AML-193 (cell line): ENCODE data around the gene UTS2B.

Experiments
- DNase-seq, 2 experiments: peaks; one replicate each; lab custom pipeline; 2025; lab: John Stamatoyannopoulos, UW

UTS2B gene

DNA sequence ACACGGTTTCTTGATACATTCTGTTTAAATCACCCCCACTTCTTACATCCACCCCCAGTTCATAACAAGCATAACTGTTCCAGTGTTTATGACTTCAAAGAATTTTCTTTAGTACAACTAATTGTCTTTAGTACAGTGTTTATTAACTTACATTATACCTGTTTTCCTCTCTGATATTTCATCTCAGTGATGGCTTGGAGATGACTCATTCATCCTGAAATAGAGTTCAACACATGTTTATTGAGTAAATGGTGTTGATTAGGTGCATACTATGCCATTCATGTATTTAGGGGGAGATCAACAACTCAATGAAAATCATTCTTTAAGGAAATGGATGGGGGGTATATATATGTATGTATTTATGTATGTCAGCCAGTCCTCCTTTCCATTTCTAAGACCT is 21.7 kb upstream of the UTS2B start:
- no peak for DNase-seq

DNA sequence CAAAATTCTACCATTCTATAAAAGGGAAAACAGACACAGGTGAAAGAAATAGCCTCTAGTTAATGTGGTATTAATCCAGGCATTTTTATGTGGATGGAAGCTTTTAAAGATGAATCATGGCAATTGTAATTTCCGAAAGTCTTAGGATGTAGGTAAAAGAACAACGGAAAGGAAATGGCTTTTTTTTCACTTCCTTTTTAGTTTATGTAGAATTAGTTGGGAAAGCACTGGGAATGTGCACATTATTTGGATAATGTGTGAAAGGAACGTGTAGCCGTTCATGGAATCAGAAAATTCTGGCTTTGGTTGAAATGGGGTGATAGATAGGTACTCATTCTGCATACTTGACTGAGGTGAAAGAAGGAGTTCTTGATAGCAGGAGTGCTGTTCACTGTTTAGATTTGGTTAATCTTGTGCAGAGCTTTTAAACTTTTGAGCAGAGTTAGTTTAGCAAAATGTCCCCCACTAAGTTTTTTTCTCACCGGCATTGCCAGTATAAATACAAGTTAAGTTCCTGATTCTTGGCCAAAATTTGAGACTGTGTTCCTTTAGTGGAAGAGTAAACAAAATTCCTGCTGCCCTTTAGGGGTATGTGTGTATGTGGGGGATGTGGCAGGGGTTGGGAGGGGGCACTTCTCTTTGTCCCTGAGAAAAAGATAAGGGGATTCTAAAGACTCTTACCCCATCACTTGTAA is 20.2 kb upstream of the UTS2B start:
- DNase-seq, result no peak

DNA sequence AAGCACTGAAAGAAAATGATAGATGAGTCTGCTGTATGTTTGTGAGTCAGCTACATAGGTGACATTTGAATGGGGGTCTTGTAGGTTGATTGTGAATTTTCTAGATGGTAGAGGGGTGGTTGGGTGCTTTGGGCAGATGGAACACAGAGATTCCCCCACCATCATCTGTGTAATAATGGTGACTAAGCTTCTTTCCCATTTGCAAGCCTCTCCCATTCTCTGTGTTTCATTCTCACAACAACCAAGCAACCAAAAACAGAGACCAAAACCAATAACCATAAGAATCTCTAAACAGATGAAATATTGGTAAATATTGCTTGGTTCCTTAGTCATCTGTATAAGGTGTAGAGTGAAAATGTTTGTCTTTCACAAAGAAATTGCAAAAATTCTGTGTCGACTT is 17.8 kb upstream of the UTS2B start:
- DNase-seq, result no peak

DNA sequence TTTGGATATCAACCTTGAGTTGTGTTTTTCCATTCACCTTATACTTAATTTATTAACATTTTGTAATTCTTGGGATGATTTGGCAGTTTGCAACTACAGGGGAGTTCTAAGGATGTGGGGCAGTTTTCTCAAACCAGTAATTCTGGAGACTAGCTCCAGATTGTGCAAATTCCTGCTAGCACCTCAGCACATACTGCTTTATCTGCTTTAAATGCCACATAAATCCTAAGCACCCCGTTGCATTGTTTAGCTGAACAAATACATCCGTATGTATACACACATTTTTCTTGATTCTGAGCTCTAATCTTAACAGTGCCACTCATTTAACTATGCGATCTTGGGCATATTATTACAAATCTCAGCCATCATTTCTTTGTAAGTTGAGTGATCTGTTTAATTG is 16.9 kb upstream of the UTS2B start:
- no peak for DNase-seq

DNA sequence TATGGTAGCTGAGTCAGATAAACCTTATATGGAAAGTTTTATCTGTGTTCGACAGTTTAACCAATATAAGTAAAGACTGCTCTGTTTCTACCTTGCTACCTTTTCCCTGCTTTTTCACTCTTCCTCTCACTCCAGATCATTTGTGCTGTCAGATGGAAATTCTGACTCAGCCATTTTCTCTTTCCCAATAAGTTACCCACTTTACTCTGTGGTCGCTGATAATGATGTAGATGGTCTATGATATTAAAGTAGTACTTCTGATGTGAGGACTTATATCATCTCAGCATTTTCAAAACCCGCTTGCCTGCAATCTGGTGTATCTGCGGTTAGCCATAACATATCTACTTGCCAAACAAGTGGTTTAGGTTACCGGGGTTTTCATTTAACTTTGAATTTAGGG is 15.0 kb upstream of the UTS2B start:
- no peak for DNase-seq

DNA sequence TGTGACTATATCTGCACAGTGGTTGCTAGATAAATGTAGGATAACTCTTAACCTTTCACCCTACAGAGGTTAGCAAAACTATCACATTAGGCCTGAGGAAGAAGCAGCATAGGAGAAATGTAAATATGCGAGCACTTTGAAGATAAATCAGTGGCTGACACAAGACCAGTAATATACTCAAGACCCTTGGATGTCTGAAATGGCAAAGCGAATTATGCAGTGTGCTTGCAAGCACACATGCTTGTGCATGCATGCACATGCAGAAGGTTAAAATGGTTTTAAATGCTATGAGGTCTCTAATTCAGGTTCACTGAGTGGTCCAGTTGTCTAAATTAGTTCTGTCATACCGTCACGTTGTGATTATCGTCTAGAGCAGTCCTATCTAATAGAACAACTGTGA is 13.6 kb upstream of the UTS2B start:
- DNase-seq, result no peak

DNA sequence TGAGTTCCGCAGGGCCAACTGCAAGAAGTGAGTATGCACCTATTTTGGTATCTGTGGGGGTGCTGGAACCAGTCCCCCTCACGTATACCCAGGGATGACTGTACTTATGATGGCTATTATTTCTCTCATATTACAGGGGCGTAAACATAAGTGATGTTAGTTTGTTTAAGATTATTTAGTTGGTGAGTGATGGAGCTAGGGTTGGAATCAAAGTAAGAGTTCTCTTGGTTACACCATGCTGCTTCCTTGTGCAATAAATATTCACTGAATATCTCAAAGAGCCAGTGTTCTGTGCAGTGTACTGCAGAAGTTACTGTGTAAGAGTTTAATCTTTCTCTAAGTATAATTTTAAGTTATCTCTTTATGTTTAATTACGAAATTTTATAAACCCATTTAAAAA is 12.8 kb upstream of the UTS2B start:
- no peak for DNase-seq

DNA sequence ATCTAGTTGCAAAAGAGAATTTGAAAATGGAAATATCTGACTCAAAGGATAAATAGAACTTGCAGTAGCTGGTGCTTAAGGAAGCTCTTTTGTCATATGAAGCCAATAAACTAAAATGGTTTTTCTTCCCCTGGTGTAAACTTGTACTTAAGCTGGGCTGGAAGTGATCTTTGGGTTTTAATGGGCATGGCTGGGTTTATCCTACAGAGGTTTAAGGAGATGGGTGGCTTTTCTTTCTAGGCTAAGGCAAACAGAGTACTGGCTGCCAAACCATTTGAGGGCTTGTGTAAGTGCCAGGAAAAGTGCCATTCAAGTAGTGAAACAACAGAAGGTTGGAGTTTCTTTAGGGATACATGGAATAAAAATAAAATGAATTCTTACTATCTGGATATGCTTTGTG is 12.1 kb upstream of the UTS2B start:
- no peak for DNase-seq

DNA sequence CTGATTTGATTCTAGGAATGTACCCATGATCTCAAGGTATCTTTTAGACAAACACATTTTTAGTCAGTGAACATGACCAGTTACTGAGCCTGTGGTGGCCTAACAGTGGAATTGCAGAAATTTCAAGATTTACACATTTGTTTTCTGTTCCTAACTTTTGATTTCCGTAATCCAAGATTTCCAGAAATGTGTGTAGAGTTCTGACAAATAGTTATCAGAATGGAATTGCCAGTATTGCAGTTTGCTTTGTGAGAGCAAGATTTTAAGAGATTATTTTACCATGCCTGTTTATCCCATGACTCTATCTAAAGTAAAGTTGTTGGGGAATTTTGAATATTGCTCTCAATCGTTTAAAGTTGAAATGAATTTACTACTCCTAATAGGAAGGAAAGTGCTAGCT is 11.7 kb upstream of the UTS2B start:
- DNase-seq, result no peak

DNA sequence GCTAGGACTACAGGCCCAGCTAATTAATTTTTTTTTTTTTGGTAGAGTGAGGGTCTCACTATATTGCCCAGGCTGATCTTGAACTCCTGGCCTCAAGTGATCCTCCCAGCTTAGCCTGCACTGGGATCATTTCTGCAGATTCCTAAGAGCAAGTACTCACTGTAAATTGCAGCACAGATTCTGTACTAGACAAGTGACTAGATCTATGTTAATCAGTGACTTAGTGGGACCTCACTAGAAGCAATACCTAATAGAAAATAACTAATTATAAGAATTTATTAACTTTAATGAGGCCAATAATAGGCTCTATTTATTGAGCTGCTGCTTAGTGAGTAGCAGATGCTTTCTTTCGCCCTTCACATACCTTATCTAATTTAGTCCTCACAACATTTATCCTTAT is 10.6 kb upstream of the UTS2B start:
- DNase-seq, result no peak

DNA sequence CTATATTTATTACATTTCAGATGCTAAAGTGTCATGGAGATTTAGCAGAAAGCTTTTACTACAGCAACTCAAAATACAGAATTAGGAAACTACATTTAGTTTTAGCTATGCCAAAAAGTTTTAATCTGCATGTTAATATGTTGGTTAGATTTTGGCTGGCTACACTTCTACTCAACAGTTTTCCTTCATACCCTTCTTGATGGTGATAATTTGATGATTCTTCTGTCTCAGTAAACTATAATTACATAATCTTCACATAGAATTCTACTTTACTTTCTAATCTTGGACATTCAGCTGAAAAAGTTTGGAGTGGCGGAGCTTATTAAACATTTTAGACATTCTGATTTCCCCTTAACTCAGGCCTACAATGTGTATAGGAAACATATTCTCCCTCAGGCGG is 10.0 kb upstream of the UTS2B start:
- no peak for DNase-seq

DNA sequence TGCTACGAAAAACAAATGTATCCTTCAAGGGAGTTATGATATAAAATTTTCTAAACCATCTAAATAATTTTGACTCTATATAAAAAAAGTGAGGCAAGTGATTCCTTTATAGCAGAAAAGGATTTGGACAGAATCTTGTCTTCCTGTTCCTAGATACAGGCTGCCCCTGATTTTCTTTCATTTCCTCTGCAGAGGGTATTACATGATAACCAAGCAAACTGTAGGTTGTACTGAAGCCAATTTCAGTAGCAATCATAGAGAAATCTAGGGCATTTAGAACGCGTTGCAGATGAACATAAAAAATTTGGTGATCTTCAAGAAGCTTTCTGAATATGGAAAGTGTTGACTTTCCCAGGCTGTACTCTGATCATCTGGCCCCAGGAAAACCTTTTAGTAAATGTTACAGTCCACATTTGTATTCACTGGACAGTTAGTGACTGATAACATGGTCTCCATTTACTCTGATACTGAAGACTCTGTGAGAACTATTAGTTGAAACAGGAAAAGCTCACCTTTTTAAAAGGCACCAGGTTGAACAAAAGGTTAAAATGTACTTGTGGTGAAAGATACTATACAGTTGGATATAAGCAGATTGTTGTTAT is 9.1 kb upstream of the UTS2B start:
- DNase-seq, result no peak

DNA sequence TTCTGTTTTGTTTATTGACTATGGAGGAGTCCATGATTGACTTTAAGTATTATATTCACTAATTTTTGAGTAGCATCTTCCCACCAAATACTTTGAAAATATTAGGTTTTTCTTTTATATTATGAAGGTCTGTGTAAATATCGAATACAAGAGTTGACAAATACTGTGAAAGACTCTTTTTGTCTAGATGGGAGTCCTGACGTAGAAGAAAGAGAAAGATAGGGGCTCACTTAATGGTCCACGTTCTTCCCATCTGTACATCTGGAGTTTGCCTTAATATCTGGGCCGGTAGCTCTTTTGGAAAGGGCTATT is 7.8 kb upstream of the UTS2B start:
- no peak for DNase-seq

DNA sequence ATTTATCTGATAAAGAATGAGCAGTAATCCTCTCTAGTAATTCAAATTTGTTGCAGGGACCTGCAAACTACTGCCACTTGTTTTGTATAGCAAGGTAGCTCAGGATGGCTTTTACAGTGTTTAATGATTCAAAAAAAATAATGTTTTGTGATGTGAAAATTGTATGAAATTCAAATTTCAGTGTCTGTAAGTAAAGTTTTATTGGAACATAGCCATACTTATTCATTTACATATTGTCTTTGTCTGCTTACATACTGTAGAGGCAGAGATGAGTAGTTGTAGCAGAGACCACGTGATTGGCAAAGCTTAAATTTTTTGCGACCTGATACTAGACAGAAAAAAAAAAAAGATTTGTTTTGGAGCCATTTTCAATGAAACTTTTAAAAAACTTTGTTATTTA is 6.5 kb upstream of the UTS2B start:
- no peak for DNase-seq

DNA sequence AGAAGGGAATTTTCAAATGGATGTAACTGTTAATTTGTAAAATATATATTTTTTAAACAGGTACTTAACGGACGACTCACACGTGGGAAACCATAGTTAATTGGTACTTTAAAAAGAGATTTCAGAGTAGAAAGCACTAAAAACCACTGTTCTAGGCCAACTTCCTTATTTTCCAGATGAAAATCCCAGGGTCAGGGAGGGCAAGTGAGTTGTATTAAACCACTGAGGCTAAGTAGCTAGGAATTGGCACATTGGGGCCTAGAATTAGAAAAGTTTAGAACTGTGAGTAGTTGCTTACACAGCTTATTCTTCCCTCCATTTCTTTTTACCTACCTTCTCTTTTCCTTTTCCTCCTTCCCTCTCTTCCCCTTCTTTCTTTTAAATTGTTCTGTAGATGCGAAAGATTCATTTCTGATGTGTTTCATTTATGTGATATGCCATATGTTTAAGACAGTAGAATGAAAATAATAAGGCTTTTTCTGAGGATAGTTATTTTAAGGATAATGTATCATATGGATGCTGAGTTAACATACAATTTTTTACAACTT is 4.1 kb upstream of the UTS2B start:
- no peak for DNase-seq

DNA sequence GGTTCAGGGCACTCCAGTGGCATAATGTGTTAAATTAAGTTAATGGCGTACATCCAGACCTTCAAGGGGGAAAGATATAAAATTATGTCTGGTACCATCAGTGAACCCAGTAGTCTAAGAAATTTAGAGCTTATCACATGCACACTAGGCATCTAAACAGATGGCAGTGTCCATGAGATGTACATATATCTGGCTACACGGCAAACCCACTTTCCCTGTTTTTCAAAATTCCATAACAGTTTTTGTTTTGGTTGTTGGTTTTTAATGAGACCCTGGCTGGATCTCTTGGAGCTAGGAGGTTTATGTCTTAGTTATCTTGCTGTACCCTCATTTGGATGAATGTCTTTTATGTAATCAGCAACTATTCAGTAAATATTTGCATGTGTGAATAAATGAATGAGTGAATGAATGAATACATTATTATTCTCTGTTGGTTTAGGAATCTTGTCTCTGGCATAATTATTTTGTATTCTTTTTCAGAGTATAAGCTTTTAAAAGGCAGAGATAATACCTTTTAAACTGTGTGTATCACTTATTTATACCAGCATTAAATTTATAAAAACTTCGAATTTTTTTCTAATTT is 3.1 kb upstream of the UTS2B start:
- DNase-seq, result no peak

DNA sequence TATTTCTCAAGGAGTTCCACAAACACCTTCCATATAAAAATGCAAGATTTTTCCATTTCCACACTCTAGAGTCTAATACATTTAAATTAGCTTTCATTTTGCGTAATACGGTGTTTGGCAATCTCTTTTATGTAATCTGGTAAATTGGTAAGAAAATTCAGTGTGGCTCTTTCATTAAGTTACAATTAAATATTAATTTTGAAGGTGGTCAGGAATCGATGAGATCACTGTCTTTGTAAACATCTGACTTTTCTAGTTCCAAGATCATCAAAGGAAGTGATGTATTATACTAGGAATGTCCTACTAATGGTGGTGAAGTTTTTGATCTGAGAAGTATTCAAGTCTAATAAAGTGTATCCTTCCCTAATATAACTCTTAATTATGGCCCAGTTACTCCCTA is 1.1 kb upstream of the UTS2B start:
- no peak for DNase-seq

DNA sequence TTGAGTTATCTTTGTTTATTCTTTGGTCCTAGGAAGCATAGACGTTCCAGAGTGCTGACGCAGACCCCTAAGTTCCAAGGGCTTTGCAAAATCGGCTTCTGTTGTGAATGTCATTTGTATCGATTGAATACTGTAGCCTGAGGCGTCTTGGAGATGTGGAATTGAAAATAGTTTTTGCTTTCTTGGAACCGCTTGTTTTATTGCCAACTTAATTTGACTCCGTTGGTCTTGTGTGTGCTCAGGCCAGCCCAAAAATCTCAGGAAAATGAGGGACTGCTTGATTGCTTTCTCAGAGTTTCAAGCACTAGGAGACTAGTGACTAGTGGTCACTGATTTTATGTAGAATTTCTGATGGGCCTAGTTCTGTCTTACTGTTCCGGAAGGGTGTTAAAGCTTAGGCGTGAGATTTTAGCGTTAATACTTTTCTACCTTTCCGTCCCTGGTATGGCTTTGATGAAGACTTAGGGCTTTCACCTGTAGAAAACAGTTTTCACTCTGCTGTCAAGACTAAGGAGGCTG is 263 bp upstream of the UTS2B start:
- no peak for DNase-seq

DNA sequence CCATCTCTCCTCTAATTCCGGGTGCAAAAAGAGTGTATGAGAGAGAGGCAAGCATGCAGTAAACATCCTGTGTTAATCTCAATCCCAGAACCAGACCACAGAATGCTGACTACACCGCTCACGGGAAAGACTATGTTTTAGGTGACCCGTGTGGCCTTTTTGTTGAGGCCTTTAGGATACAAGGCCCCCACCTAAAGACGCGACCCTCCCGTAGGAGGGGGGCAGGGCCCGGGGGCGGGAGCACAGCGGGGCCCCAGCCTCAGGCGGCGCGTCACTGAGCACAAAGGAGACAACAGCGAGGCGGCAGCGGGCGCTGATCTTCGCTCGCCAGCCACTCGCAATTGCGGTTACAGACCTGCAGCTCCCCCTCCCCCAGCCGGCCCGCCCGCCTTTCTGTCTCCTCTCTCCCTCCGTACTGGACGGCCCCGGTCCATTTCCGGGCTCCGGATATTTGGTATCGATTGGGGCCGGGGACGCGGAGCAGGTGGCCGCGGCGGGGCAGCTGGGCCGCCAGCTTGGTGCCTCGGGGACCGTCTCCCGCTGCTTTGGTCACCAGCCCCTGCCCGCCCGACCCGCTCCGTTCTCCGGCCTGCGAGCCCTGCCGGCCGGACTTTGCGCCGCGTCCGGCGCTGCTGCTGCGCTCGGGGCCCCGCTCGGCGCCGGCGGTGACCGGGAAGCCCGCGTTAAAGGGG is 1.2 kb downstream of the UTS2B start, which contains the start of gene CCDC50:
Gene CCDC50 (plus strand): TSS at position 433 of the 692 bp plus-strand sequence. CDS start 281 bp downstream, outside the sequence.
- no peak for DNase-seq

DNA sequence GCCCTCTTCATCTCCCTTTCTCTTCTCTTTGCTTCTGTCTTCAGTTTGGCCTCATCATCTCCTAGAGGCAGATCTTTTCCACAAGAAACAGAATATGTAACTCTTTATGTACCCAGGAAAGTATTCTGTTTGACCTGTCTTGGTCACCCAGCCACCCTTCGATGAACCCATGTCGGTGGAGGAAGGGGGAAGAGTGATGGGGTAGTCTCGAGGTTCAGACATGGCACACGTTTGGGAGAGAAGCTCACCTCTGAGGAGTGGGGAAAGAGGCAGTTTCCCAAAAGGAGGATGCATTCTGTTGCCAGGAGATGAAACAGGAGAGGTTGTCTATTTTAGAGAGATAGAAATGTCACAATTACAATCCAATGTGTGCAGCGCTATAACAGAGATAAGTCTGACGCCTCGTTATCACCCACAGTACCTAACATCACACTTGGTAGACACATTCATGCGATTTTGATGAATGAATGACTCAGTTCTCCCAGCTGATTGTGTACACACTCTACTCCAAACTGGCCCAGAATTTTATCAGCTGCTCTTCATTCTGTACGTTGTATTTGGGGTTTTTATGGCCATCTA is 1.9 kb downstream of the UTS2B start:
- no peak for DNase-seq

DNA sequence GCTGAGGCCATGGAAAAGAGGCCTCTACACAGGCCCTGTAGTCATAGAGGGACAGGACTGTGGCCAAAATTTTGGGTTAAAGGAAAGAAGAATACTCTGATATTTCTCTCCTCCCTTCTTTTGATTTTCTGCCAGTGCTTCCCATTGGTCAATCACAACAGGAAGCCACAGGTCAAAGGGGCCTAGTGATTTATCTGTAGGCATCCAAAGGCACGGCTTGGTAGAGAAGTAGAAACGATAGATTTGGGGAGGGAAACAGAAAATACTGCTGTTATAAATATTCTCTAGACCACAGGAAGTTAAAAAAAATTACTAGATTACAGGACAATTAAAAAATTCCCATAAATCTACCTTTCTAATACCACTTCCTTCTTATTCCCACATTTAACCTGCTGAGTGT is 2.8 kb downstream of the UTS2B start:
- no peak for DNase-seq

DNA sequence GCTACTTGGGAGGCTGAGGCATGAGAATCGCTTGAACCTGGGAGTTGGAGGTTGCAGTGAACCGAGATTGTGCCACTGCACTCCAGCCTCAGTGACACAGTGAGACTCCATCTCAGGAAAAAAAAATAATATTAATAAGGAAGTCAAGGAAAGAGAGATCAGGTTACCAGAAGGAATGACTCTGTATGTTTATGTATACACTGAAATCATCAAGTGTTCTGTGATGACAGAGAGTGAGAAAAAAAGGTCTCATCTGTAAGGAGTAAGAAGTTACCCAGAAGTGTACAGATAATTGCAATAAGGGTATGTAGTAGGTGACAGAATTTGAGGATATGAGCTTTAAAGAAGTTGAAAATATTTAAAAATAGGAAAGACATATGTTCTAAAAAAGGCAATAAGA is 5.4 kb downstream of the UTS2B start:
- DNase-seq, result no peak
